HG03095 (cell line): ENCODE measurements around the gene JAG1.
A peak's percentile ranks its signal among the peaks of the same experiment; 100 is the strongest.

Experiments used
- ATAC-seq: cut with Tn5 transposase; IDR thresholded peaks from one replicate; pipeline ENCODE4 v1.9.1; 2021; ENCODE audit warnings: moderate library complexity; ENCODE audit not compliant: unreplicated experiment

The JAG1 gene

GRCh38 chr20:10699941-10700340 is 26.1 kb upstream of the JAG1 start:
- ATAC-seq: no peak

GRCh38 chr20:10699489-10699888 is 25.7 kb upstream of the JAG1 start:
- no peak for ATAC-seq

DNA sequence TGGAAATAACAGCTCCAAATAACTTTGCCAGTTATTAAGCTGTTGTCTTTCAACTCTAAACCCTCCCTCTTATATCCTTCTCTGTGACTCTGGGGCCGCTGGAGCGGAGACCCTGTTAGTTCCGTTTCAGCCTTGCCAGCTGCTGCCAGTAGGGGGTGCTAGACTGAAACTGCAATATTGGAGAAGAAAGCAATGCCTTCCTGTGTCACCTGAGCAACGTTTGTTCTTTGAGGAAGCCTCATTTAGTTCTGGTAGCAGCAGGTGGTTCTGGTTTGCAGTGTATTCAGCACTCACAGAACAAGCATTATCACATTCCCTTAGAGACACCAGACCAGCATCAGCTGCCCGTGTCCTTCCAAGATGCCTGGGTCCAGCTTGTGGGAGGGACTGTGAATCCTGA is 22.9 kb upstream of the JAG1 start:
- ATAC-seq: no peak

- no peak for ATAC-seq
Measured at GRCh38 chr20:10689385-10689784, 15.6 kb upstream of the JAG1 start.

- no peak for ATAC-seq
Measured at GRCh38 chr20:10687895-10688294, 14.1 kb upstream of the JAG1 start.

- no peak for ATAC-seq
Measured at GRCh38 chr20:10686356-10687133, 12.7 kb upstream of the JAG1 start.

DNA sequence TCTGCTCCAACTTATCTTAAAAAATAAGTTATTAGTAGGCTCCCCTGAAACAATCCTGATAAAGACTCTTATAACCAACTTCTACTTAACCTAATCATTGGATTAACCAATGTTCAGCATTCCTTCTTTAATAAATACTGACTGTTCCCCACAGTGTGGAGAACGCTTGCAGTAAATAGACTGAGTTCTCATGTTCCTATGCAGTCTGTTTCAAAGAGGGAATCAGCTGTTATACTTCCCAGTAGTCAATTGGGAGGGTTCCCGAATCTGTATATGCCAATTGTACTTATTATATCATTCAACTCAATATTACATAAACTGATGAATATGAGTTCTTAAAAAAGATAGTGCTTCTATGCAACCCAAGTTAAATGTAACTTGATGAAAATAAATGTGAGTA is 9.7 kb upstream of the JAG1 start:
- ATAC-seq: no peak

GRCh38 chr20:10682939-10683338 is 9.1 kb upstream of the JAG1 start:
- no peak for ATAC-seq

GRCh38 chr20:10681494-10681893 is 7.7 kb upstream of the JAG1 start:
- no peak for ATAC-seq

GRCh38 chr20:10680571-10680970 is 6.8 kb upstream of the JAG1 start:
- no peak for ATAC-seq

DNA sequence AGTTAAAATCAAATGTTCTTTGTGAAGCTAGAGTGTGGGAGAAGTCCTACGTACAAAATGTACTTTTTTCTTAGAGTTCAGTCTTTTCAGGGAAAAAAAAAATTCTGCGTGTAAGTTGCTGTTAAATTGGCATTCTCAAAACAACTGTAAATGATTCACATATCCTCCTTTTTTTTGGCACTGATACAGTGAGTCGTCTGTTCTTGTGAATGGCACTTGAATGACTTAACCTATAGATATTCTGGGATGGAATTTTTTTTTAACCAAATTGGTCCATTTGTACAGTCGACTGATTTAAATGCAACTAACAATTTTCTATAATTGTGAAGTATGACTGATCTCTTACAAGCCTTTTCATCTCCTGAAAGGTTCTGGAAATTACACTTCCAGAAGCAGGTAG is 5.5 kb upstream of the JAG1 start:
- no peak for ATAC-seq

DNA sequence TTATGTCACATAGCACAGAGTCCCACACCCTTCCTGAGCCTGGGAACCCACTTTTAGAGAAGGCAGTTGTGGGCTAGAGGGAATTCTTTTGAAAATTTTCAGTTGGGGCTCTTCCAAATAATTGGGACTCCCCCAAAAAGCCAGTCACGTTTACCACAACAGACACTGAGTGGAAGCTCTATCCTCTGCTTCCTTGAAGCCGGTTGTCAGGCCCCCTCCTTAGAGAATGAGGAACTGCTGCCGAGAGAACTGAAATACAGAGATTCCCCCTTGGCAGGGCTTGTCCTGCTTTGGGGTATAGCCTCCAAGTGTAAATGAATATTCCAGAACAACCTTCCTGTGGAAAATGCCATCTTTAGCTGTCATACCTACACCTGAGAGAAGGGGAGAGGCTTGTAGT is 2.7 kb upstream of the JAG1 start:
- no peak for ATAC-seq

GRCh38 chr20:10675450-10675848 is 1.6 kb upstream of the JAG1 start:
- ATAC-seq: no peak

DNA sequence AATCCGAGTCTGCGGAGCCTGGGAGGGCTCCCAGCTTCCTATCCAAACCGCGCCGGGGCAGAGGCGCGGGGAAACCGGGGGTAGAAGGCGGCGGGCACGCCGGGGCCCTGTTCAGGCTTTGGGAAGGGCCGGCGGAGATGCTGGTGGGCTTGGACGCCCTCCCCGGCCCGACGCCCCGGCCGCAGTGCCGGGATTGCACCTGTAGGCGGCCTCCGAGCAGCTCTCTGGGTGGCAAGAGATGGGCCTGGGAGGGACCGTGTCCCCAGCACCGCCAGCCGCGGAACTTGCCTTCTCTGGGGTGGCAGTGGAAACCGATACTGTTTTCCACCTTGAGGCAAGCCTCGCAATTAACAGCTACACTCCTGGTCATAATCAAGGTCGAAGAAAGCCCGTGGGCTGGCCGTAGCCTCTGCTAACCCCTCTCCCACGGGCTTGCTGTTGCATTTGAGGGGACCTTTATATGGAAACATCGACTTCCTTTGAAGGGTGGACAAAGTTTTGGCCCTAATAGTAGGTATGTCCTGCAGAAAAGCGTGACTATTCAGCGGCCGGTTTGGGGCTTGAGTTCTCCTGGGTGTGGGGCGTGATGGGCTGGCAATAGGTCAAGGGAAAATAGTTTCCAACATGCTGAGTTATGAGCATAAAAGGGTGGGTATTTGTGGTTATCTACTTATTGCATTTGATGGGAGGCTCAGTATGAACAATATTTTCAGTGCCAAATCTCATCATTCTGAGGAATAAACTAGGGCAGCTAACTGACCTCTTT is 1.1 kb upstream of the JAG1 start:
- ATAC-seq: peak; percentile 40

- no peak for ATAC-seq
Measured at GRCh38 chr20:10673176-10673841, 490 bp downstream of the JAG1 start.

DNA sequence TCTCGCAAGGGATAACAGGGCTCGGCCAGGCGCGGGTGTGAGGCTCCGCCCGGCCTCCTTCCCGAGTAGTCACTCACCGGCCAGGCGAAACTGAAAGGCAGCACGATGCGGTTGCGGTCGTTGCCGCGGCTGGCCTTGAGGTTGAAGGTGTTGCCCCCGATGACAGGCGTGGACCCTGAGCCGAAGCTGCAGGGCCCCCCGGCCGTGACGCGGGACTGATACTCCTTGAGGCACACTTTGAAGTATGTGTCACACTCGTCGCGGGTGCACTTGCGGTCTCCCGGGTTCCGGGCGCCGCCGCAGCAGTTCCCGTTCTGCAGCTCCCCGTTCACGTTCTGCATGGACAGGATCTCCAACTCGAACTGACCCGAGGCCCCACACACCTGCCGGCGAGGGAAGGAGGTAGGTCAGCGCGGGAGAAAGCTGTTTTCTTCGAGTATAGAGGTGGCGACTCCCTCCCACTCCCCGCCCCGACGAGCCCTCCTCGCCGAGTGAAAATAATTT is 1.1 kb downstream of the JAG1 start:
- no peak for ATAC-seq

DNA sequence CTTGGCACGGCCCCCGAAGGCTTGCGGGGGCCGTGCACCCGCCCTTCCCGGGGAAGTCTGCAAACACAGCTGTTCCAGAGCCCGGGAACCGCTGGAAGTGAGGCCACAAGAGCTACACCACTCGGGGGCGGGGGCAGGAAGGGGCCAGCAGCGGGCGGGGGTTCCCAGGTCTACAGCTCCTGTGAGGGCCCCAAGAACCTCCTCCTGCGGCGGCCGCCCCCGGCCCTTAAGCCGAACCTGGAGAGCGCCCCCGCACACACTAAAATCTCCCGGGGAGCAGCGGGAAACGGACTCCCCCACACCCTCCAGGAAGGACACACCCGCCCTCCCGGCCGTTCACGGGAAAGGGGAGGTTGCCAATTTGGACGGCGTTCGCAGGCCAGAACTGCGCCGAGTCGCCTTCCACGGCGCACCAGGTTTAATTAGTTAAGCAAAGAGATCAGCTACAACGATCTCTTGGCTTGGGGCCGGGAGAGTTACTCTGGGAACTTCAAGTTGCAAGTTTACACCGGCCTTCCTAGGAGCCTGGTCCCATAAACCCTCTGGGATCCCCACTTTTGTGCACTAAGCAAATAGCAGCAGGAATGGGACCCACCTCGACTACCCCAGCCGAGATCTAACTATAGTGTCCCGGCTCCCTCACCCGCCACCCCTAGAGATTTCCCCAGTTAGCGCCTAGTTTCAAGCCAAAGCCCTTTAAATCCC is 1.7 kb downstream of the JAG1 start:
- ATAC-seq: no peak

DNA sequence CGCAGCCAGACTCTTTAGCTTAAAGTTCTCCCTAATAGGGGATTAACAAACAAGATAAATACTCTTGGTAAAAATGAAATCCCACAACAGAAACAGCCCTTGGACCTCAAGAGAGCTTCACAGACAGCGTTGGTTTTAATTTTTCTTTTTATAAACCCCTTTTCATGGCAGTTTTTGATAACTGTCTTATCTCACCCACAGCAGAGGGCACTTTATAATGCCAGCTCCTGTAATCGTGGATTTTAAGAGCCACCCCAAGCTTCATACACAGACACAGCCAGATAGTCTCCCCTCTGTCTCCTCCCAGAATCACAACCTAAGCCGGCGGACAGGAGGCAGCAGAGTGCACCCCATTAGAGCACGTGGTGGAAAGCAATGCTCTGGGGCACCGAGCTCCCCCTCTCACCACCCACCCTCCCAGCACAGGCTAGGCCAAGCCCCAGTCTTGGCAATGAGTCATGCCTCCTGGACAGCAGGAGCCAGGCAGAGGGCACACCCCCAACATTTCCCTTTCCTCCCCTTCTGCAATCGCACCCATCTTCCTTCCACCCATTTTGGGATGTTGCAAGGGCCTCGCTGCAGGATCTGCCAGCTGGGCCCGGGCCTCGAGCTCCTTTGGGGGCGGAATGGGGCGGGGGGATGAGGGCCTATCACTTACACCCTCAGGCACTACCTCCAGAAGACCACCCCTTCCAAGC is 2.4 kb downstream of the JAG1 start:
- ATAC-seq: peak; percentile 27

DNA sequence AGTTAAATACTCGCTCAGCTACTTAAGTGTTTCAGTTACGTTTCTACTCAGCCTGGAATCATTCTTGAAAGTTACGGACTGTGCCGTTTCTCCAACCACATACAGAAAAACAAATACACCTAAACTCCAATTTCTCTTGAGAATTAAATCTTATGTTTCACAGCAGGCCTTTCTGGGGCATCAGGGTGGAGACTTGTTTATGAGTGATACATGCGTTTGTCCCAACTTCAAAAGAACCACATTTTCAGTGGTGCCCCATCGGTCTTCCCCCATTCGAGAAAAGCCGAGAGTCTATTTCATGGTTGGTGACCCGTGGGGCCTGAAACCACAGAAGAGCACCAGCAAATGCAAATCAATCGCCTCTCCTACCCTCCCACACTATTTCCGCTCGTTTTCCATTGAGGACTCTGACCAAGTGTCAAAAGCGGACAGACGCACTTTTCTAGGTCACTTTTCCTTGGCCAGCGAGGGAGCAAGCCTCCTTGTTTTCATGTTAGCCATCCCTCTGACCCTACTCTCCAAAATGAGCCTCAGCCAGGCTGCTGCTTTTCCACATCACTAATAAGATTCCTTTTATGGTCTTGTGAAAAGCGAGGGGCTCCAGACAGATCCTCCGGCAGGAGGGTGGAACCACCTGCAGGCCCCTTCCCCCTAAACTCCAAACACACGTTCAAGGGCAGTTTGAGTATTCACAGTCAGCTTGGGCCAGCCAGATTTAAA is 3.1 kb downstream of the JAG1 start:
- peak; percentile 27 for ATAC-seq
